Coronary artery (tissue), 2 donors: ENCODE results near the gene SPATA12.
A peak's percentile ranks its signal among the peaks of the same experiment; 100 is the strongest.

Experiments used
- DNase-seq: peaks from one replicate; pipeline ENCODE4 v3.0.0-alpha.2; 2017; ENCODE audit warnings: low spot score
- H3K27ac ChIP-seq, 2 donors: fragments of 200-600 bp; sonication (generic); one replicate each; pipeline ENCODE4 v1.5.1; 2016 to 2019
- H3K4me3 ChIP-seq: fragments of 200-600 bp; sonication (generic); 2 replicates; pipeline ENCODE4 v1.5.1; 2016; ENCODE audit warnings: mild to moderate bottlenecking, moderate library complexity
- TF ChIP-seq, protein P1 (sequence below): fragments of 200-600 bp; sonication (generic); IDR thresholded peaks from one replicate; pipeline ENCODE4 v1.5.1; 2019; ENCODE audit warnings: antibody characterized with exemption

The SPATA12 gene

DNA sequence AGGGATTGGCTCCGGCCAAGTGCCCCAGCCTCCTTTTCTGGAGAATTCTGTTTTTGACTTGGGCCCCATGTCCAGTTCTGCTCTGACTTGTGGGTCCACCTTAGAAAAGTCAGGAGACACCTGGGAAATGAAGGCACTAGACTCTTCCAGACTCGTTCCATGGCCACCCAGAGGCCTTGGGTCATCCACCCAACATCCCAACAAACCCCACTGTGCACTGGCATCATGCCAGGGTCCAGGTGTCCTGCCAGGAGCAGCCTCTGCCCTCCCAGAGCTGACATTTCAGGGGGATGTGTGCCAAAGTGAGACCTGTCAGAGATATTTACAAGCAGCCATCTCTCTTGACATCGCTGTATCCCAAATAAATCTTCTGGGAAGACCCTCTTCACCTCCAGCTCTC is 13.2 kb downstream of the SPATA12 start:
- TF ChIP-seq, protein P1, sequence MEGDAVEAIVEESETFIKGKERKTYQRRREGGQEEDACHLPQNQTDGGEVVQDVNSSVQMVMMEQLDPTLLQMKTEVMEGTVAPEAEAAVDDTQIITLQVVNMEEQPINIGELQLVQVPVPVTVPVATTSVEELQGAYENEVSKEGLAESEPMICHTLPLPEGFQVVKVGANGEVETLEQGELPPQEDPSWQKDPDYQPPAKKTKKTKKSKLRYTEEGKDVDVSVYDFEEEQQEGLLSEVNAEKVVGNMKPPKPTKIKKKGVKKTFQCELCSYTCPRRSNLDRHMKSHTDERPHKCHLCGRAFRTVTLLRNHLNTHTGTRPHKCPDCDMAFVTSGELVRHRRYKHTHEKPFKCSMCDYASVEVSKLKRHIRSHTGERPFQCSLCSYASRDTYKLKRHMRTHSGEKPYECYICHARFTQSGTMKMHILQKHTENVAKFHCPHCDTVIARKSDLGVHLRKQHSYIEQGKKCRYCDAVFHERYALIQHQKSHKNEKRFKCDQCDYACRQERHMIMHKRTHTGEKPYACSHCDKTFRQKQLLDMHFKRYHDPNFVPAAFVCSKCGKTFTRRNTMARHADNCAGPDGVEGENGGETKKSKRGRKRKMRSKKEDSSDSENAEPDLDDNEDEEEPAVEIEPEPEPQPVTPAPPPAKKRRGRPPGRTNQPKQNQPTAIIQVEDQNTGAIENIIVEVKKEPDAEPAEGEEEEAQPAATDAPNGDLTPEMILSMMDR = no peak
- no peak for DNase-seq
- Histone ChIP-seq H3K4me3 (no peak overlapping the region), H3K27ac (no peak overlapping the region)

DNA sequence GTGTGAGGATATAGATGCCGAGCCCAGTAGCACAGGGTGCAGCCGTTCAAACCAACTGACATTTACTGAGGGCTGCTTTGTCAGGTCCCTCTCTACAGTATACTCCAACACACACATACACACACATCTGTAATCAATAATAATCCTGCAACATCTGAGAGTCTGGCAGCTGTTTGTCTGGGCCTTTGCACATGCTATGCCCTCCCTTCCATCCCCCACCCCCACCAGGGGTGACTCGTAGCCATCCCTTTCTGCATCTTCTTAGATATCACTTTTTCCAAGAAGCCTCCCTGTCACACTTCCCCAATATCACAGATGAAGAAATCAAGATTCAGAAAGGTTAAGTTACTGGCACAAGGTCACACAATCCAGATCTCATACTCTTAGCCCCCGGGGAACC is 13.7 kb downstream of the SPATA12 start:
- Histone ChIP-seq H3K4me3 (no peak overlapping the region), H3K27ac (no peak overlapping the region)
- TF ChIP-seq, protein P1 = no peak
- no peak for DNase-seq

DNA sequence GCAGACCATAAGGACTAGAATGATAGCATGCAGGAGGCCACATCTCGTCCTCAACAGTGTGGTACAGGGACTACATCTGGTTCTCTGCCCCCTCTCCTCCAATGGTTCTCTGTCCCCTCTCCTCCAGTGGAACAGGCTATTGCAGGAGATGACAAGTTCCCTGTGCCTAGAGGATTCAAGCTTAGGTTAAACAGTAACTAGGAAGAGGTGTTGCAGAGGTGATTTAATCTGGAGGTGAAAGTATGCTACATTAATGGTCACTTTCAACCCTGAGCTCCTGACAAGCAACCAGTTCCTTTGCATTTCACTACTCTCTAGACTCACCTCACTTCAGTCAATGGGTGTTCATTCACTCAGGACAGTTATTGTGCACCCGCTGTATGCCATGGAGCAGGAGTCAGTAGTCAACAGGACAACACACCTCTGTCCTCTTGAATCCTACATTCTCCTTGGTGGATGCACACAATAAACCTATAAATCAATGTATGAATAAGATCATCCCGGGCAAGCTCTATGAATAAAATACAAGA is 16.0 kb downstream of the SPATA12 start:
- no peak for DNase-seq
- no peak overlapping the region for H3K27ac ChIP-seq
- TF ChIP-seq, protein P1 = no peak
- no peak overlapping the region for H3K4me3 ChIP-seq

DNA sequence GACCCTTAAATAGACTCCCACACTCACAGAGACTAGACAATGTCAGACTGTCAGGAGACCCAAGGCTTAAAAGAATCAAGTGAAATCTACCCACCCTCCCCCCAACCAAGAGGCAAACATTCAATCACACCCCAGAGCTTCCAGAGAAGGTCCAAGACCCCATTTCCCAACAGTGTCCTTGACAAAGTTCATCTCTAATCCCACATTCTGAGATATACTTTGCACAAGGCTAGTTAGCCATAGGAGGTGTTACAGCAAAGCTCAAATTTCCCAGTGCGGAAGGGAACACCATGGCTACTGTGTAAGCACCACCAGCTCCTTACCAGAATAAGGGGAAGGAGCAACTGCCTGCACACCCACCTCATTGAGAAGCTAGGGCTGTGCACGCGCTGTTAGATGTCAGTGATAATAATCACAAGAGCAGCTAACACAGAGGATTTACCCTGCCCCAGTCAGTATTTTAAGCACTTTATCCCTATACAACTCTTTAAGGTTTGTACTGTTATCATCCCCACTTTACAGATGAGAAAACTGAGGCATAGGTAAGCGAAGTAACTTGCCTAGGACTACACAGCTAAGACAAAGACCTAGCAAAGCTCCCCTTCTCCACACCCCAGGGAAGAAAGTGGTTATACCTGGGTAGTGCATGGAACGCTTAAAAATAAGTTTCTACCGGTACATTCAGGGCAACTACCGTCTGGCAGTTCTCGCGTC is 17.3 kb downstream of the SPATA12 start:
- H3K27ac ChIP-seq = peak overlapping the region in 1 of 2 donors; percentile 33
- no peak for DNase-seq
- TF ChIP-seq, protein P1 = no peak
- peak overlapping the region; percentile 88 for H3K4me3 ChIP-seq

DNA sequence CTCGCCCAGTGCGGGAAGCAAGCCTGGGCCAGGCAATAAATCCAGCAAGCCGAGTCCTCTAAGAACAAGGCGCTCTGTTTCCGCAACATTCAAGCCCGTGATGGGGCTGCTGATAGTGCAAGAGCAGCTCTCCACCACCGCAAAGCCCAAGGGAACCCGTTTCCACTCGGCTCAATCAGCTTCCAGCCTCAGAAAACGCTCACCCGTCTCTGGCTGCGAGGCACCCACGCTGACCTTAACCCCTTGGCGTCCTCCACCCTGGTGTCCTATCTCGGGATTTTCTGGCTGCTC is 17.8 kb downstream of the SPATA12 start:
- no peak for DNase-seq
- TF ChIP-seq, protein P1 = no peak
- Histone ChIP-seq H3K4me3 (peak overlapping the region; percentile 88), H3K27ac (peak overlapping the region; percentile 33 to 50)

DNA sequence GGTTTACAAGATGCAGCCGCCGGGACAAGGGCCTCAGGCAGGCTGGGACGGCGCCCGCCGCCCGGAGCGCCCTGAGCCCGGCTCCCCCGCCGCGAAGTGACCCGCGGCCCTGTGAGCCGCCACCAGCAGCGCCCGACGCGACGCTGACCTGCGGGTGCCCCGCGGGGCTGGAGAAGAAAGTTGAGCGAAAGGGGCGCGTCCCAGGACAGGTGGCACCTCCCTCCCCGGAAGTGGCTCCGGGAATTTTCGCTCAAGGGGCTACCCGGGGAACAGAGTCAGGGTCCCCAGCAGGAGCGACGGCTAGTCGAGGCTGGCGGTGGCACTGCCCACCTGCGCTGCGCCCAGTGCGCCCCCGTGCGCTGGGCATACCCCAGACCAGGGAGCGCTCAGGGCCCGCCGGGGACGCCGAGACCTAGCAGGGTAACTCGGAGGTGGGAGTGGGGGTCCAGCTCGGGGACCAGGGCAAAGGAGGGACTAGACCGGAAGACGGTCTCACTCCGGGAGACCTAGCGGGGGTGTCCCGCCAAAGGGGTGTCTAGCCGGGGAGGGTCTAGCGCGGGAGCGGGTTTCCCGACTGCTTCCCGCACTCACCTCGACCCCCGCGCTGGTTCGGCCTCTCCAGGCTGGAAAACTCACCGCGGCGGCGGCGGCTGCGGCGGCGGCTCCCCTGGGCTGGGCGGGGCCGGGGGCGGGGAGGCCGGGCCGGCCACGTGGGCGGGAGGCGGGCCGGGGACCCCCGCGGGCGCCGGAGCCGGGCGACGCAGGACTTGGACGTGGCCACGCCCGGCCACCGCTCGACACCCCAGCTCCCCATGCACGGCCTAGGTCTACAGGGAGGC is 18.4 kb downstream of the SPATA12 start:
- TF ChIP-seq, protein P1 = no peak
- Histone ChIP-seq H3K27ac (peak overlapping the region; percentile 33 to 50), H3K4me3 (peak overlapping the region; percentile 88)
- no peak for DNase-seq
